Lower lobe of right lung (tissue), 2 donors: ENCODE data around the gene PYY. TPM values are rescaled to one million over a fixed set of nuclear protein-coding genes. Genes with fewer than 3 reads are reported as not detected.
"Not testable (repeated sequence)": the region's sequence is repeated elsewhere in the genome, so short reads cannot be mapped to it uniquely, and the experiment has no call there.

Source experiments
- ATAC-seq, 2 donors: fragments of 200-7000 bp; cut with Tn5 transposase; one replicate each; pipeline ENCODE4 v1.9.1; 2020 to 2022; ENCODE audit warnings: mild to moderate bottlenecking in 2 of 2, moderate library complexity in 2 of 2
- DNase-seq: peaks from one replicate; pipeline ENCODE4 v3.0.0-alpha.2; 2020
- H3K27ac ChIP-seq: fragments of 200-600 bp; one replicate; pipeline ENCODE4 v1.8.0; 2022
- H3K27me3 ChIP-seq: fragments of 200-600 bp; one replicate; pipeline ENCODE4 v1.8.0; 2022; ENCODE audit warnings: low read depth
- H3K36me3 ChIP-seq: fragments of 200-600 bp; one replicate; pipeline ENCODE4 v1.8.0; 2022; ENCODE audit warnings: mild to moderate bottlenecking
- H3K4me1 ChIP-seq: fragments of 200-600 bp; one replicate; pipeline ENCODE4 v1.8.0; 2022
- H3K4me3 ChIP-seq: fragments of 200-600 bp; one replicate; pipeline ENCODE4 v1.8.0; 2022; ENCODE audit warnings: mild to moderate bottlenecking
- H3K9me3 ChIP-seq: fragments of 200-600 bp; one replicate; pipeline ENCODE4 v1.8.0; 2022
- intact Hi-C: fragments of 100-400 bp; cut with DNase I; formaldehyde crosslinking; loops from one replicate; pipeline ENCODE4 v1.11.0; 2022
- total RNA-seq: library from RNA; stranded (reverse); fragmentation: NEBNext Ultra II Directional; extraction: Animal tissue kit (Norgen Biotek cat#: 25700); gene quantifications from one replicate; pipeline ENCODE4 v1.2.1, GENCODE V29; 2021
- TF ChIP-seq, protein P1 (sequence below): fragments of 200-600 bp; IDR thresholded peaks from one replicate; pipeline ENCODE4 v1.8.0; 2022; ENCODE audit warnings: antibody characterized with exemption, mild to moderate bottlenecking
- donor health status: DM: no; HTN: yes; CAD: no; lungs with severe emphysema.

Gene PYY
- total RNA-seq, 1 donor from 2014 or later, result not detected

GRCh38 chr17:43967251-43967875, 13.6 kb upstream of the PYY start:
- no peaks in the 10 kb centered on the region for H3K36me3 ChIP-seq
- H3K27me3 ChIP-seq, result peaks cover 5% of the 10 kb centered on the region
- no peaks in the 10 kb centered on the region for H3K4me1 ChIP-seq
- ATAC-seq, result no peak
- intact Hi-C loops, result no loop called here
- TF ChIP-seq, protein P1, sequence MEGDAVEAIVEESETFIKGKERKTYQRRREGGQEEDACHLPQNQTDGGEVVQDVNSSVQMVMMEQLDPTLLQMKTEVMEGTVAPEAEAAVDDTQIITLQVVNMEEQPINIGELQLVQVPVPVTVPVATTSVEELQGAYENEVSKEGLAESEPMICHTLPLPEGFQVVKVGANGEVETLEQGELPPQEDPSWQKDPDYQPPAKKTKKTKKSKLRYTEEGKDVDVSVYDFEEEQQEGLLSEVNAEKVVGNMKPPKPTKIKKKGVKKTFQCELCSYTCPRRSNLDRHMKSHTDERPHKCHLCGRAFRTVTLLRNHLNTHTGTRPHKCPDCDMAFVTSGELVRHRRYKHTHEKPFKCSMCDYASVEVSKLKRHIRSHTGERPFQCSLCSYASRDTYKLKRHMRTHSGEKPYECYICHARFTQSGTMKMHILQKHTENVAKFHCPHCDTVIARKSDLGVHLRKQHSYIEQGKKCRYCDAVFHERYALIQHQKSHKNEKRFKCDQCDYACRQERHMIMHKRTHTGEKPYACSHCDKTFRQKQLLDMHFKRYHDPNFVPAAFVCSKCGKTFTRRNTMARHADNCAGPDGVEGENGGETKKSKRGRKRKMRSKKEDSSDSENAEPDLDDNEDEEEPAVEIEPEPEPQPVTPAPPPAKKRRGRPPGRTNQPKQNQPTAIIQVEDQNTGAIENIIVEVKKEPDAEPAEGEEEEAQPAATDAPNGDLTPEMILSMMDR, result no peak
- H3K4me3 ChIP-seq, result no peak overlapping the region
- DNase-seq, result no peak
- H3K27ac ChIP-seq, result no peak overlapping the region
- H3K9me3 ChIP-seq, result no peaks in the 10 kb centered on the region

DNA sequence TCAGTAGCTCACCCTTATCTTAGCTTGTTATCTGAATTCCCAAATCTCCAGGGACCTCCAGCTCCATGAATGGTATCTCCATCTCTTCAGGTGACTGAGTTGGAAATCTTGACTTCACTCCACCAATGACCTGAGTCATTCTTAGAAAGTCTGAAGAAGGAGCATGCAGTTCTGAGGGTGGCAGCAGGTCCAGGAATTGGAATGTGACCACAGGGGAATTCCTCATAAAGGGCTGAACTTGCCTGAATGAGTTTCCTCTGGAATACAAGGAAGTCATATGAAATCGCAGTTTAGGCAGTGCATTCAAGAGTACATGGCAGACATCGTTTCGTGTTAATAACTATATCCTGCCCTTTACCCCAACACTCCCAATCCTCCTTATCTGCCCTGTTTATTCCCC, 12.5 kb upstream of the PYY start:
- no peak for DNase-seq
- Histone ChIP-seq H3K27me3 (peaks cover 8% of the 10 kb centered on the region), H3K4me1 (no peaks in the 10 kb centered on the region), H3K9me3 (no peaks in the 10 kb centered on the region), H3K4me3 (no peak overlapping the region), H3K27ac (no peak overlapping the region), H3K36me3 (no peaks in the 10 kb centered on the region)
- intact Hi-C loops, result no loop called here
- TF ChIP-seq, protein P1, result no peak
- ATAC-seq, result no peak

GRCh38 chr17:43962479-43962878, 8.7 kb upstream of the PYY start:
- no peak overlapping the region for H3K4me3 ChIP-seq
- no peak for DNase-seq
- peaks cover 8% of the 10 kb centered on the region for H3K27me3 ChIP-seq
- H3K36me3 ChIP-seq, result no peaks in the 10 kb centered on the region
- no peak for ATAC-seq
- H3K4me1 ChIP-seq, result no peaks in the 10 kb centered on the region
- H3K9me3 ChIP-seq, result no peaks in the 10 kb centered on the region
- TF ChIP-seq, protein P1, result no peak
- H3K27ac ChIP-seq, result no peak overlapping the region
- intact Hi-C loops, result no loop called here

DNA sequence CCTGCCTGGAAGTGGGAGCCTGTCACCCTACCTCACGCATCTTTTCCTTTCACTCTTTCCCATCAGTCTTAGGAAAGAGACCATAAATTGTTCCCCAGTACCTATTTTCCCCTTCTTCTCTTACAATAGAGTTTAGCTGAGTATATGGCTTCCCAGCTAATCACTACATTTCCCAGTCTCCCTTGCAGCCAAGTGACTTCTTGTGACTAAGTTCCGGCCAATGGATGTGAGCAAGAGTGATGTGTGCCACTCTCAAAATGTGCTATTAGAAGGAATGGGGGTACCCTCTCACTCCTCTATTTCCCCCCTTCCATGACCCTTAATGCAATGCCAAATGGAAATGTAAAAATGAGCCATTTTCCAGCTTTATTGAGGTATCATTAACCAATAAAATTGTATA, 8.2 kb upstream of the PYY start:
- intact Hi-C loops, result no loop called here
- Histone ChIP-seq H3K4me1 (no peaks in the 10 kb centered on the region), H3K9me3 (no peaks in the 10 kb centered on the region), H3K4me3 (no peak overlapping the region), H3K27me3 (peaks cover 8% of the 10 kb centered on the region), H3K36me3 (no peaks in the 10 kb centered on the region), H3K27ac (no peak overlapping the region)
- ATAC-seq (no peak), DNase-seq (no peak)
- TF ChIP-seq, protein P1, result no peak

- DNase-seq, H3K27me3 ChIP-seq, H3K4me3 ChIP-seq, H3K27ac ChIP-seq, intact Hi-C loops, ATAC-seq, H3K9me3 ChIP-seq, H3K36me3 ChIP-seq, H3K4me1 ChIP-seq: not testable (repeated sequence)
Observed at GRCh38 chr17:43961292-43961691, 7.6 kb upstream of the PYY start.

- TF ChIP-seq, protein P1, result no peak
- peaks cover 14% of the 10 kb centered on the region for H3K27me3 ChIP-seq
- ATAC-seq (no peak), DNase-seq (no peak)
- no peaks in the 10 kb centered on the region for H3K4me1 ChIP-seq
- H3K4me3 ChIP-seq, result no peak overlapping the region
- H3K9me3 ChIP-seq, result no peaks in the 10 kb centered on the region
- H3K36me3 ChIP-seq, result no peaks in the 10 kb centered on the region
- no peak overlapping the region for H3K27ac ChIP-seq
- intact Hi-C loops, result no loop called here
Observed at GRCh38 chr17:43958748-43959352, 5.1 kb upstream of the PYY start.
